ENCODE measurements around the gene THSD7A.

The THSD7A gene

DNA sequence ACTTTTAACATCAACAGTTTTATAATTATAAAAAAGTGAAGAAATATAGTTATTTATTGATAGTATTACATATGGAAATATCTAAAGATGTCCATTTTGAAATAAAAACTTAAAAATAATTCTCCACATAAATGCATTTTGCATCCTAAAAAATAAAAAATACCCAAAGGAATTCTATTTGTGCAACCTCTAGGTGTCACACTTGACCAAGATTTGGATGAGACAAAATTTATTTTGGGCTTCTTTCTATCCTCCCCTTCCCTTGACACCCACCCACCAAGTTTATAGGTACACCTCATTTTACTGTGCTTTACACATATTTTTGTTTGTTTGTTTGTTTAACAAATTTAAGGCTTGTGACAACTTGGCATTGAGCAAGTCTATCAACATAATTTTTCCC lies 3.3 kb upstream of the THSD7A start:
- no peak for DNase-seq (ENCODE audit: low read depth)
- H3K4me3 ChIP-seq (ENCODE audit: control insufficient read depth, low read depth, low read length) = no peak overlapping the region
- TF ChIP-seq, protein P1, sequence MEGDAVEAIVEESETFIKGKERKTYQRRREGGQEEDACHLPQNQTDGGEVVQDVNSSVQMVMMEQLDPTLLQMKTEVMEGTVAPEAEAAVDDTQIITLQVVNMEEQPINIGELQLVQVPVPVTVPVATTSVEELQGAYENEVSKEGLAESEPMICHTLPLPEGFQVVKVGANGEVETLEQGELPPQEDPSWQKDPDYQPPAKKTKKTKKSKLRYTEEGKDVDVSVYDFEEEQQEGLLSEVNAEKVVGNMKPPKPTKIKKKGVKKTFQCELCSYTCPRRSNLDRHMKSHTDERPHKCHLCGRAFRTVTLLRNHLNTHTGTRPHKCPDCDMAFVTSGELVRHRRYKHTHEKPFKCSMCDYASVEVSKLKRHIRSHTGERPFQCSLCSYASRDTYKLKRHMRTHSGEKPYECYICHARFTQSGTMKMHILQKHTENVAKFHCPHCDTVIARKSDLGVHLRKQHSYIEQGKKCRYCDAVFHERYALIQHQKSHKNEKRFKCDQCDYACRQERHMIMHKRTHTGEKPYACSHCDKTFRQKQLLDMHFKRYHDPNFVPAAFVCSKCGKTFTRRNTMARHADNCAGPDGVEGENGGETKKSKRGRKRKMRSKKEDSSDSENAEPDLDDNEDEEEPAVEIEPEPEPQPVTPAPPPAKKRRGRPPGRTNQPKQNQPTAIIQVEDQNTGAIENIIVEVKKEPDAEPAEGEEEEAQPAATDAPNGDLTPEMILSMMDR (conservative IDR thresholded peaks at IDR 0.05; ENCODE audit: control insufficient read depth, insufficient read depth, low read depth, low read length) = peak; percentile 20

DNA sequence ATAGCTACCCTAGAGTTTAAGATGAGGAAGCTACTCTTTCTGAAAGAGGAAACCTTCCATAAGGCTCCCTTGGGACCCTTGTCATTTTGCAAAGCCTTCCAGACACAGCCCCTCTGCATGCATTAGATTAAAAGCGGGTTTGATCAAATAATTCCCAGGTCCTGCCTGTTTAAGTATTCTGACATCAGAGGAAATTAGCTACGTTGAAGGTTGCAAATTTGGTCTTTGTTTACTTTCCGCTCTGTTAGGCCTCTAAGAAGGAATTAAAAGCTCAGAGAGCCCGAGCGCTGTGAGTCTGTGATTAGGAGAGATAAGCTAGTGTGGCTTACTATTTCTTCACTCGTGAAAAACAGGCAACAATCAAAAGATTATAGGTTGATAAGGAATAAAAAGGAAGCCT lies 1.4 kb upstream of the THSD7A start:
- no peak for DNase-seq (ENCODE audit: low read depth)
- no peak overlapping the region for H3K4me3 ChIP-seq (ENCODE audit: control insufficient read depth, low read depth, low read length)
- TF ChIP-seq, protein P1 (conservative IDR thresholded peaks at IDR 0.05; ENCODE audit: control insufficient read depth, insufficient read depth, low read depth, low read length) = no peak

DNA sequence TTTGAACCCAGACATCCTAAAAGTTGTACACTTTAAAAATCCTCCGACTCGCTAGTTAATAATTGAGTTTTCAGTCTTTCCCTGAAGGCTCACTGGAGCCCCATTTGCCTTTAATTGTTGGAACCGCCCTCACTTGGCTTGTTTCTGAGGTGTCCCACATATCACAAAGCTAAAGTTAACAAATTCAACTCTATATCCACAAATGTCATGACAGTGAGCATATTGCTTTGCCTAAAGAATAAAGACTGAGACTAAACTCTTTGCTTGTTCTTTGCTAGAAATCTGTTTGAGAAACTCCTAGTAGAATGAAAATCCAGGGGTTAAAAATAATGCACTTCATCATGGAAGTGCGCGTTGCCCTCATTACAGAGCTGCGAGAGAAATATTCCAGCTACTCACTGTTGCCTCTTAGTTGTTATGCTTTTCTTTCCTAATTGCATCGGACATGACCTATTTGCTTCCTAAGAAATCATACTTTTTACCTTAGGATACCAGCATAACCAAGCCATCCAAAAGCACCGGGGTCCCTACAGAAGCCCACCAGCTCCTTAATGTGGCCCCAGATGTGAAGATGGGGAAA lies 752 bp downstream of the THSD7A start:
- H3K4me3 ChIP-seq (ENCODE audit: control insufficient read depth, low read depth, low read length) = peak overlapping the region; percentile 34
- peak; percentile 2 for DNase-seq (ENCODE audit: low read depth)
- TF ChIP-seq, protein P1 (conservative IDR thresholded peaks at IDR 0.05; ENCODE audit: control insufficient read depth, insufficient read depth, low read depth, low read length) = no peak

DNA sequence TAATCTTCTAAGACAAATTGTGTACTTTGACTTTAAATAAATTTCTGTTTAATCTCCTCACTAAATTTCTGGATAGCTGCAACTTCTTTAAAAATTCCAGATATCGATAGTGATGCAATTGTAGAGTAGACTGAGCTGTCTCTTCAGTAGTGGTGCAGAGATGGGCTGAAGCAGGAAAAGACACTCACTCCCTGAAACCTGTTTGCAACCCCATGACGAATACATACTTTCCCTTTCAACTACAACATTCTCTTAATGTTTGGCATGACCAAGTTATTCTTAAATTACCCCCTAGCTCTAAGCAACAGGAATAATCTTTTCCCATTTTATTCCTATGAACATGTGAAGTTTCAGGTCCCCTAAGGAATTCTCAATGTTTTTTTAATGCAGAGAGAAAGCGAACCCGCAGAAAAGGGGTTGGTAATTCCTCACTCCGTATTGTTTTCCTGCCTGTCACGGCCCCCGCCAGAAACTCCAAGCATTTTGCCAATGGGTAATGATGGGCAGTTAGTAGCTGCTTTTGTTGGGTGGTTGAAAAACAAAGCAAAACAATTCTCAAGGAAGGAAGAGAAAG lies 1.3 kb downstream of the THSD7A start:
- TF ChIP-seq, protein P1 (conservative IDR thresholded peaks at IDR 0.05; ENCODE audit: control insufficient read depth, insufficient read depth, low read depth, low read length) = no peak
- H3K4me3 ChIP-seq (ENCODE audit: control insufficient read depth, low read depth, low read length) = peak overlapping the region; percentile 34
- peak; percentile 13 for DNase-seq (ENCODE audit: low read depth)

DNA sequence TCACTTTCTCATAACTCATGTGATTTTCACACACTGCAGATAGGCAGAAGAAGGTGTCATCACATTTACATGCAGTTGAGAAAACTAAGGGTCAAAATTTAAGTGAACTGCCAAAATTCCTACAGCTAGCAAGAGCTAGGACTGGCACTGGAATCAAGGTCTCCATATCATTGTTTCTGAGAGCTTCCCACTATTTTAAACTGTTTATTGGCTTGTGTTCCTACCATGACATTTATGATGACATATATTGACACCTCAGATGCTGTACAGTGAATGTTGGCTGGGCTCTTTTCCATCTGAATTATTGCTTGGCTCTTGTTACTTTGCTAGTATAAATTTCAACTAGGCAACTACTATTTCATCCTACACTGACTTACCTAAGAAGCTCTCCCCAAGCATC lies 2.0 kb downstream of the THSD7A start:
- DNase-seq (ENCODE audit: low read depth) = no peak

DNA sequence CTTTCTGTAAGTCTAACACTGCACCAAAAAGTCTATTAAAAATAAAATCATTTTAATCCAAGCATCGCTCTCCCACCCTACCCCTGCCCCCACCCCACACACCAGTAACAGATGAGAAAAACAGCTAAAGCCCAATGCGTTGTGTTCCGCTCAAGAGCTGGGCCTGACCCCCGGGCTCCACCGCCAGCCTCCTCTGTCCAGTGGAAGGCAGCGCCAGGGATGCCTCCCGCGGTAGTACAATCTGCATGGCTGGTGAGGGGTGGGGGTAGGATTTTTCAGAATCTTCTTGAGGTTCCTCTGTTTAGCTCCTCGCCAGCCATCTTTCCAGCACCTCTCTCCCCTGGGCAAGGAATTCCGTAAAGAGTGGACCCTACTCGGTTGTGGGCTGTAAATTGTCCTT lies 12.1 kb downstream of the THSD7A start:
- no peak for DNase-seq (ENCODE audit: low read depth)
- TF ChIP-seq, protein P1 (conservative IDR thresholded peaks at IDR 0.05; ENCODE audit: control insufficient read depth, insufficient read depth, low read depth, low read length) = no peak
- H3K4me3 ChIP-seq (ENCODE audit: control insufficient read depth, low read depth, low read length) = no peak overlapping the region

More for the DNA sequence above, 2.0 kb downstream of the THSD7A start:
- TF ChIP-seq, protein P1 (conservative IDR thresholded peaks at IDR 0.05; ENCODE audit: control insufficient read depth, insufficient read depth, low read depth, low read length) = no peak
- no peak overlapping the region for H3K4me3 ChIP-seq (ENCODE audit: control insufficient read depth, low read depth, low read length)

Data from fibroblast of mammary gland (primary cell).